Activated T-cell treated with anti-CD3 and anti-CD28 coated beads, Interleukin-2, amount 50 U/mL, for 48 hours (primary cell): Measurements from ENCODE around the gene GLDC.
"Not testable (repeated sequence)": the region's sequence is repeated elsewhere in the genome, so short reads cannot be mapped to it uniquely, and the experiment has no call there.

ENCODE experiments used
- DNase-seq, 2 experiments: peaks; one replicate each; pipeline ENCODE4 v3.0.0-alpha.2; 2020

The GLDC gene

GRCh38 chr9:6645355-6646292 lies at the start of gene GLDC:
TSS of gene GLDC (minus strand) at chr9:6645729. CDS start at chr9:6645499, 230 bp downstream.
- peak; percentile 61 to 66 for DNase-seq

DNA sequence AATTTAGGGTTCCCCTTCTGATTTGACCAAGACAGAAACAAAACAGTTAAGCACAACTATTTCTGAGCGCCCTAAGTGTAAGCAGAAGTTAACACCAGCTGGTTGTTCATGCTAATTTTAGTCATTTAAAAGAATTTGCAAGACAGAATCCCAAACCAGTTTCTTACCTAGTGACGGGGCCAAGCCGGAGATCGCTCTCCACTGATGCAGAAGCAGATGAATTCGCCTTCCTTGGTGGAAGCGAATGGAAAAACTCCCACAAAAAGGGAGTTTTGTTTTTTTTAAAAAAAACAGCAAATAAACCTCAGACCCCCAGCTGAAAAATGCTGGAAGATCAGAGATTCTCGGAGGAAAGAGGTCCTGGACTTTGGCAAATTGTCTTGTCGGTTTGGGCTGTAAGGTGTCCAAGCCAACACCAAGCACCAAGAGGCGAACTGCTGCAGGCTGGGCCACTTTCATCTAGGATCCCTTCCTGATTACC lies 47.4 kb upstream of the GLDC start:
- DNase-seq: no peak

GRCh38 chr9:6692433-6692832 lies 46.9 kb upstream of the GLDC start:
- no peak for DNase-seq

- DNase-seq: not testable (repeated sequence)
These were observed 45.1 kb upstream of the GLDC start for GRCh38 chr9:6690675-6691070.

DNA sequence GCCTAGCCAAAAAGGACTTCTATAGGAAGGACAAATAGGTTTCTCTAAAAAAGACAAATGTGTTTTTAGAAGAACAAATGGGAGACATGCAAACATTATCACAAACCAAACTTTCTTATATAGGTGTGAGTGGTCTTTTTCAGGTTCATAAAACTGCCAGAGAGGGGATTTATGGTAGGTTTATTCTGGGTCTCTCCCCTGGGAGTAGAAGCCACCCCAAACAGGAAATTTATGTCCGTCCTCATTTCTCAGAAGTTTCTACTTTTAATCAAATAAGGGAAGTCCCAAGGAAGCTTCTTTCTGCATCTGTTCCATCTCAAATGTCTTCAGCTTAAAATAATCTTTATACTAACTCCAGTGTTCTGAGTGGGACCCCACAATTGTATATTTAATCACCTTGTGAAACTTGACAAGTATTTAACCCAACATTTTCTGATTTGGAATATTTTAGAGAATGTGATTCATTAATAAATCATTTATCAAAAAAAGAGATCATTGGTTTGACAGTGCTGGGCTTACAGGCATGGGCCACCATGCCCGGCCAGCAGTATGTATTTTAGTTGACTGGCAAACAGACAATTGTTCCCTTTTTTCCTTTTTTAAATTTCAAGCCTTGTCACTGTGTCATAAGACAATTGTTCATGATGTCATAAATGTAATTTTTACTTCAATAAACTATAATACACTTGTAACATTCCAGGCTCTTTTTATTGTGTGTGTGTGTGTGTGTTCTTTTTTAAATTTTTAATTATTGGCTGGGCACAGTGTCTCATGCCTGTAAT lies 44.6 kb upstream of the GLDC start:
- no peak for DNase-seq

DNA sequence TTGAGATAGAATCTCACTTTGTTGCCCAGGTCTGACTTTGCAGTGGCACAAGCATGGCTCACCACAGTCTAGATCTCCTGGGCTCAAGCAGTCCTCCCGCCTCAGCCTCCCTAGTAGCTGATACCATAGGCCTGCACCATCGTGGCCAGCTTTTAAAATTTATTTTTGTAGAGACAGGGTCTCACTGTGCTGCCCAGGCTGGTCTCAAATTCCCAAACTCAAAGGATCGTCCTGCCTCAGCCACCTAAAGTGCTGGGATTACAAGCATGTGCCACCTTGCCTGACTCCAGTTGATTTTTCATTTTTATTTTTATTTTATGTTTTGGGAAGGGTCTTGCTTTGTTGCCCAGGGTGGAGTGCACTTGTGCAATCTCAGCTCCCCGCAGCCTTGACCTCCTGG lies 41.7 kb upstream of the GLDC start:
- no peak for DNase-seq

GRCh38 chr9:6686396-6686795 lies 40.9 kb upstream of the GLDC start:
- DNase-seq: no peak

GRCh38 chr9:6681957-6682501 lies 36.5 kb upstream of the GLDC start:
- no peak for DNase-seq

DNA sequence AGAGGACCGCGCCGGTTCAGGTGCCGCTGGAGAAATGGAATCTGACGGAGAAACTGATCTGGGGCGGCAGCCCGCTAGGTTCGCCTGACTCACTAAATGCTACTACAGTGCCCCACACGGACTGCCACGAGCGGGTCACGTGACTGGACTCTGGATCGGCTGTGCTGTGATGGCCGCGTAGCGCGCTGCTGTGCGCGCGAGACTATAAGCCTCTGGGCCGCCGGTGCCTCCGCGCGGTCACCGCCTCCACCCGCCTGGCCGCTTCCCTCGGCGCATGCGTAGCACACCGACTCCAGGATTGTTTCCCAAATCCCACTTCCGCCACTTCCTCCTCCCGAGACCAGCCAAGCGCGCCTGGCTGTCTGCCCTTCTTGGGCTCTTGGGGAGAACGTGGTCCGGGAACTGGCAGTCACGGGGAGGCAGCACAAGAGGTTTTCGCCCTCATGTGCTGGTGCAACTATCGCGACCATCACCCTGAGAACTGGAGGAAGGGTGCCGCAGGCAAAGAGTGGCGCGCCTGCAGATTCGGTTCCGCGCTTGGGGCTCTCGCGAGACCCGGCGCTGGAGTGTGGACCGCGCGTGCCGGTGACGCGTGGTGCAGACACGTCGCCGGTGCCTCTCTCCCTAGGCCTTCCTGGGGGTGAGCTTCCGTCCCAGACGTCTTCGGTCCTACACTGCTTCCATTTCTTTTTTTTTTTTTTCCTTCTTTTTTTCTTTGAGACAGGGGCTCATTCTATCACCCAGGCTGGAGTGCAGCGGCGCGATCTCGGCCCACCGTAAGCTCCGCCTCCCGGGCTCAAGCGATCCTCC lies 35.8 kb upstream of the GLDC start:
- peak; percentile 92 to 94 for DNase-seq

- DNase-seq: no peak
These were observed 35.2 kb upstream of the GLDC start for GRCh38 chr9:6680797-6681146.

DNA sequence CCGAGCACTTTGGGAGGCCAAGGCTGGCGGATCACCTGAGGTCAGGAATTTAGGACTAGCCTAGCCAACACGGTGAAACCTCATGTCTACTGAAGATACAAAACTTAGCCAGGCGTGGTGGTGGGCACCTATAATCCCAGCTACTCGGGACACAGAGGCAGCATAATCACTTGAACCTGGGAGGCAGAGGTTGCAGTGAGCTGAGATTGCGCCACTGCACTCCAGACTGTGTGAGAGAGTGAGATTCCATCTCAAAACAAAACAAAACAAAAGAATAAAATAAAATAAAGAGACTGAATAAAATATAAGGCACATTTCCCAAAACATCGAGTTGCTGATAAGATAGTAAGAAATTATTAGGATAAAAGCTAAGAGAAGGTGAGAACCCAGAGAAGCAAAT lies 32.3 kb upstream of the GLDC start:
- no peak for DNase-seq

GRCh38 chr9:6676254-6676921 lies 30.9 kb upstream of the GLDC start:
- no peak for DNase-seq

- DNase-seq: no peak
These were observed 29.7 kb upstream of the GLDC start for GRCh38 chr9:6675268-6675667.

- DNase-seq: no peak
These were observed 27.9 kb upstream of the GLDC start for GRCh38 chr9:6673326-6674025.

DNA sequence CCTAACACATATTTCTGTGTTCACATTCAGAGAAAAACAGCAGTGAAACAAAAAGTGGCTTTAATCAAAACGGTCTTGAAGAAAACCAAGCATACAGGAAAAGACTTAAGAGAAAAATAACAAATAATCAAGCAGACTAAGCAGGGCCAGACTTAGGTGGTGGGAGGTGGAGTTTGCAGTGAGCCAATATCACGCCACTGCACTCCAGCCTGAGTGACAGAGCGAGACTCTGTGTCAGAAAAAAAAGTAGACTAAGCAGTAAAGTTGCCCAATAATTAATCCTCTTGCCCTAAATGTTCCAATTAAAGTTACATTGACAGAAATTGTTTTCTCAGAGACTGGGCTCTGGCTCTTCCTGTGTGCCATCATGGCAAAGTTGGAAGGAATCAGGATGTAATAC lies 26.6 kb upstream of the GLDC start:
- DNase-seq: no peak

DNA sequence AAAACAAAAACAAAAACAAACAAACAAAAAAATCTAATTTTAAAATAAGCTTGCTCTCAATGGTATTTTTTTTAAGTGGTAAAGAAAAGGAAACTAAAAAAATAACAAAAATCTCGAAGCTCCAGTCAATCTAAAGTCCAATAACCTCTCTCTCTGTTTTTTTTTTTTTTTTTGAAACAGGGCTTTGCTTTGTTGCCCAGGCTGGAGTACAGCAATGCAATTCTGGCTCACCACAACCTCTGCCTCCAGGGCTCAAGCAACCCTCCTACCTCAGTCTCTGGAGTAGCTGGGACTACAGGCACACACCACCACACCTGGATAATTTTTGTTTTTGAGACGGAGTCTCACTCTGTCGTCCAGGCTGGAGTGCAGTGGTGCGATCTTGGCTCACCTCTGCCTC lies 25.9 kb upstream of the GLDC start:
- no peak for DNase-seq

DNA sequence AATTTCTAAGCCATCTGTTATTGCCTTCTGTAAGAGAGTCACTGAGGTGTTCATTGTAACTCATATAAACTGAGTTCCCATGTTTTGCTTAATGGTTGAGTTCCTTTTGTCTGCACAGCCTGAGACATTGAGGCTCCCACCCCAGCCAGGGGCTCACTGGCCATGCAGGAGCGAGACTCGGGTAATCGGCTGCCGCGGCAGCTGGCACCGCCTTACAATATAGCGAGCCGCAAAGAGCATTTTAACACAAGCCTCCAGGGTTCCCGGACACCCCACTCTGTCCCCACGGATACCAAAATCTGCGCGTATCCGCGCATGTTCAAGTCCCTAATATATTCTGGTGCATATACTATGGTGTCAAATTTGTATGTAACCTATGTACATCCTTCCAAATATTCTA lies 24.4 kb upstream of the GLDC start:
- DNase-seq: no peak

DNA sequence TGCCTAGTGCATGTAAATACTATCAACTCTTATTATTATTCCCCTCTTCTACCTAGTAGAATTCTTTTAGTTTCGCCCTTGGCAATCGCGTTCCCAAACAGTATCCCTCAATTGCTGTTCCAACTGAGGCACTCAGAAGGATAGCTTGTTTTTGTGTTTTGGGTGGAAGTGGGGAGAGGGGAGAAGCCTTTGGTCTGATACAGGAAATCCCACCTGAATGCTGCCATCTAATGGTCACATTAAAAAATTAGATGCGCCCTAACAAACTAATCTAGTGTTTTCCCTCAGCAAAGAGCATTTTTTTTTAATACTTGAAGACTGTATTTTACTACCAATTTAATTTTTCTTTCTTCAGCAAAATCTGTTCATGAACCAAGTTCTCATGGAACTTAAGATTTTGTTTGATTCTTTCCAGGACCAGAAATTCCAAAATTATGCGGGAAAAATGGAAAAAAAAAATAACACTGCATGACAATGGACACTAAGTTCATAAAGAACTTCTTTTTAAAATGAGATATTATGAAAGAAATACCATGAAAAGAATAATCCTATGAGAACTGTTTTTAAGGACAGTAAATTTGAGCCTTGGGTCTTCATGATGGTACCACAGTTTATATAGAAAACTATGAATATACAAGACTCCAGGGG lies 22.2 kb upstream of the GLDC start:
- DNase-seq: peak in 1 of 2 experiments; percentile 25

- DNase-seq: no peak
These were observed 21.6 kb upstream of the GLDC start for GRCh38 chr9:6667080-6667479.

GRCh38 chr9:6665628-6666027 lies 20.1 kb upstream of the GLDC start:
- DNase-seq: no peak

- no peak for DNase-seq
These were observed 18.7 kb upstream of the GLDC start for GRCh38 chr9:6664204-6664680.
